Measurements from ENCODE around the gene BCL6.
"Not testable (repeated sequence)": the region's sequence is repeated elsewhere in the genome, so short reads cannot be mapped to it uniquely, and the experiment has no call there.

Gene BCL6

DNA sequence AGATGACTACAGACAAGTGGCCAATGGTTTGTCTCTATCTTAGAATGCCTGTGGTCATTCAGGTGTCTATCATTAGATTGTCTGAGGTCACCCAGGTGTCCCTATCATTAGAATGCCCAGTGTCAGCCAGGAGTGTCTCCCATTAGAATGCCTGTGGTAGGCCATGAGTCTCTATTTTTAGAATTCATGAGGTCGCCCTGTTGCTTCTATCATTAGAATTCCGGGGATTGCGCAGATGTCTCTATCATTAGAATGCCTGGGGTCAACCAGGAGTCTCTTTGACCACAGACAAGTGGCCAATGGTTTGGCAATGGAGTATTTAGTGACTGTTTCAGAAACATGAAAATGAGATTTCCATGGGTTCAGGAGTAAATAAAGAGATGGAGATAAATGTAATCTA is 50.5 kb downstream of the BCL6 start:
- no peak overlapping the region for H3K4me3 ChIP-seq (ENCODE audit: low read depth, low read length)
- DNase-seq (ENCODE audit: low read depth), result no peak
- TF ChIP-seq, protein P1, sequence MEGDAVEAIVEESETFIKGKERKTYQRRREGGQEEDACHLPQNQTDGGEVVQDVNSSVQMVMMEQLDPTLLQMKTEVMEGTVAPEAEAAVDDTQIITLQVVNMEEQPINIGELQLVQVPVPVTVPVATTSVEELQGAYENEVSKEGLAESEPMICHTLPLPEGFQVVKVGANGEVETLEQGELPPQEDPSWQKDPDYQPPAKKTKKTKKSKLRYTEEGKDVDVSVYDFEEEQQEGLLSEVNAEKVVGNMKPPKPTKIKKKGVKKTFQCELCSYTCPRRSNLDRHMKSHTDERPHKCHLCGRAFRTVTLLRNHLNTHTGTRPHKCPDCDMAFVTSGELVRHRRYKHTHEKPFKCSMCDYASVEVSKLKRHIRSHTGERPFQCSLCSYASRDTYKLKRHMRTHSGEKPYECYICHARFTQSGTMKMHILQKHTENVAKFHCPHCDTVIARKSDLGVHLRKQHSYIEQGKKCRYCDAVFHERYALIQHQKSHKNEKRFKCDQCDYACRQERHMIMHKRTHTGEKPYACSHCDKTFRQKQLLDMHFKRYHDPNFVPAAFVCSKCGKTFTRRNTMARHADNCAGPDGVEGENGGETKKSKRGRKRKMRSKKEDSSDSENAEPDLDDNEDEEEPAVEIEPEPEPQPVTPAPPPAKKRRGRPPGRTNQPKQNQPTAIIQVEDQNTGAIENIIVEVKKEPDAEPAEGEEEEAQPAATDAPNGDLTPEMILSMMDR (IDR thresholded peaks at IDR 0.05; ENCODE audit: insufficient read depth, low read depth, low read length, missing control alignments), result no peak

DNA sequence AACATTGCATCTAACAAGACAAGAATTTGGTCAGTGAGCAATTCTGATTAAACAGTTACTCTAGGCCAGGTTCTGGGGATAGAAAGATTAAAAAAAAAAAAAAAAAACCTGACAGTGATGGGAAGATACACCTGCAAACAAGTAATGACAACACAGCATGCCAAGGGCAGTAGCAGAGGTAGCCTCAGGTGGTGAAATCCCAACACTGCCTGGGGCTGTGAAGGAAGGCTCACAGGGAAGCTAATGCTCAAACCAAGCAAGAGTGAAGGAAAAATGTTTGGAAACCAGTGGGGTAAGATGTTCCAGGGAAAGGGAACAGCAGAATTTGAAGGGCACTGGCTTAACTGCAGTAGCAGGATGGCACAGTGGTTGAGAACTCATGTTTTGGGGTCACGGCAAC is 51.8 kb downstream of the BCL6 start:
- TF ChIP-seq, protein P1 (IDR thresholded peaks at IDR 0.05; ENCODE audit: insufficient read depth, low read depth, low read length, missing control alignments), result no peak
- no peak for DNase-seq (ENCODE audit: low read depth)
- H3K4me3 ChIP-seq (ENCODE audit: low read depth, low read length), result no peak overlapping the region

DNA sequence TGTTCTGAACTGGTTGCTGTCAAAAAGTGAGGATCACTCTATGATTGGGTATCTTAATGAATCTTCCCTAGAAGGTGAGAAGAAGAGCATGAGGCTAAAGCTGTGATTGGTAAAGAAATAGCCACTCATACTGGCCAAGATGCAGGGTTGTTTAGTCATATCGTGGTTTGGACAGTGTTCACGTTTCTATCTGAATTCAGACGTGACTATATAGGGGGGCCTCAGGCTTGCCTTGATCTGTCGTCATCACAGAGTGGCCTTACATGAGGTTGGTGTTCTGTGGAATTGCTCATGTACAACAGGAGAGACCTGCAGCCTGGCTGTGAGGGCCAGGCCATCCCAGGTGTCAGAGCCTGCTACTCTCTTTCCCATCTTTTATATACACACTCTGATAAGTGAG is 55.3 kb downstream of the BCL6 start:
- TF ChIP-seq, protein P1 (IDR thresholded peaks at IDR 0.05; ENCODE audit: insufficient read depth, low read depth, low read length, missing control alignments), result no peak
- no peak overlapping the region for H3K4me3 ChIP-seq (ENCODE audit: low read depth, low read length)
- no peak for DNase-seq (ENCODE audit: low read depth)

DNA sequence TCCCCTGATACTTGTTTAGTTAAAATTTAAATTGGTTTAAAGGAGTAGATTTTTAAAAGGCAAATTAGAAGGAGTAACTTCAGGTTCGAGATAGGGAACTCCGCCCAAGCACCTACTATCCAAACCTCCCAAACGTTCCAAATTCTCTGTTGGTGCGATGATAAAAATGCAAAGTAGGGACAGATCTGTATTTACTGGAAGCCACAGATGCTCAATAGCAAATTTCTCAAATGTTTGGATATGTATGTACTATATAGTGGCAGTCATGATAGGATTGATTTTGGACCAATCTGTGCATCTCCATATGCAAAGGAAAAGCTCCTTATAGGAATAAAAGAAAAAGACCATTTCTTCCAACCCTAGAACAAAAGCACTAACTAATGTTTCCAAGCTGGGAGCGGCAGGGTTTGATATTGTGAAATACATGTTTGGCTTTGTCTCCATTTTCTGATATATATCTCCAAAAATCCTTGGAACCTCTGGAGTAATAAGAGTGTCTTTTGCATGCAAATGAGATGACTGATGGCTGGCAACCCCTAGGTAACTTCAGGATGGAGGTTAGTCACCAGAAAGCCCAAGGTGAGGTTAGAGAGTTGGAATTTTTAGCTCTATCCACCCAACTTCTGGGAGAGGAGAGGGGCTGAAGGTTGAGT is 58.5 kb downstream of the BCL6 start:
- DNase-seq (ENCODE audit: low read depth), result no peak
- H3K4me3 ChIP-seq (ENCODE audit: low read depth, low read length), result no peak overlapping the region
- TF ChIP-seq, protein P1 (IDR thresholded peaks at IDR 0.05; ENCODE audit: insufficient read depth, low read depth, low read length, missing control alignments), result no peak

DNA sequence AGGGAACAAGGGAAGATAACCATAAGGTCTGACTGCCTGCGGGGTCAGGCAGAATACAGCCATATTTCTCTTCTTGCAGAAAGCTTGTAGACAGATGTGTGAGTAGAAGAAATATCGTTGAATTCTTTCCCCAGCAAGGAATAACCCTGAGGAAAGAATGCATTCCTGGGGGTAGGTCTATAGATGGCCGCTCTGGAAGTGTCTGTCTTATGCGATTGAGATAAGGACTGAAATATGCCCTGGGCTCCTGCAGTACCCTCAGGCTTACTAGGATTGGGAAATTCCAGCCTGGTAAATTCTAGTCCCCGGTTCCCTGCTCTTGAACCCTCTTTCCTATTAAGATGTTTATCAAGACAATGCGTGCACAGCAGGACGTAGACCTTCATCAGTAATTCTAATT is 59.3 kb downstream of the BCL6 start:
- TF ChIP-seq, protein P1 (IDR thresholded peaks at IDR 0.05; ENCODE audit: insufficient read depth, low read depth, low read length, missing control alignments), result no peak
- no peak for DNase-seq (ENCODE audit: low read depth)
- no peak overlapping the region for H3K4me3 ChIP-seq (ENCODE audit: low read depth, low read length)

DNA sequence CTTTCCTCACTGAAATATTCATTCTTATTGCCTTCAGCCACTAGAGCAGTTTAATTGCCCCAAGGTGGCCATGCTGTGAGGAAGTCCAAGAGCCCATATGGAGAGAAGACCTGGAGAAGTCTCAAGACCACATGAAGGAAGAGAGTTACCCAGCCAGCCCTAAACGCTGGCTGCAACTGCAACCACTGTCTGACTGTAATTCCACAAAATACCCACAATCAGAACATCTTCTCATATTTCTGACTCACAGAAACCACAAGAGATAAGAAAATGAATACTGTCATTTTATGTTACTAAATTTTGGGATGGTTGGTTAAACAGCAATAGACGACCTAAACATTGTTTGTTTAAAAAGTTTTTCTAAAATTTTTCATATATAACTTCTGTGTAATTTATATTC is 60.4 kb downstream of the BCL6 start:
- no peak overlapping the region for H3K4me3 ChIP-seq (ENCODE audit: low read depth, low read length)
- TF ChIP-seq, protein P1 (IDR thresholded peaks at IDR 0.05; ENCODE audit: insufficient read depth, low read depth, low read length, missing control alignments), result no peak
- no peak for DNase-seq (ENCODE audit: low read depth)

DNA sequence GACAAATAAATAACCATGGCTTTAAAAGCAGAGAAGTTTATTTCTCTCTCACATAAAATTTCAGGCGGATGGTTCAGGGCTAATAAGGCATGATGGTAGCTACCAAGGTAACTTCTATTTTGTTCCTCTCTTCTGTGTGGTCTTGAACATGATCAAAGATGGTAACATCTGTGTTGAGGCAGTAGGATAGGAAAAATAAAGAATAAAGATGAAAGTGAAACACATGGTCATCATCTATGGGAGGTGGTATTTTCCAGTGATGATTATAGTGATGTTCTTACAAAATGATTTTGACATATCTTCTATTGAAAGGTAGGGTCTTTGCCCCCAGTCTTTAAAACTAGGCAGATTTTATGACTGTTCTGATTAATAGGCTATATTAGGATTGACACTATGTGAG is 60.8 kb downstream of the BCL6 start:
- no peak overlapping the region for H3K4me3 ChIP-seq (ENCODE audit: low read depth, low read length)
- TF ChIP-seq, protein P1 (IDR thresholded peaks at IDR 0.05; ENCODE audit: insufficient read depth, low read depth, low read length, missing control alignments), result no peak
- no peak for DNase-seq (ENCODE audit: low read depth)

DNA sequence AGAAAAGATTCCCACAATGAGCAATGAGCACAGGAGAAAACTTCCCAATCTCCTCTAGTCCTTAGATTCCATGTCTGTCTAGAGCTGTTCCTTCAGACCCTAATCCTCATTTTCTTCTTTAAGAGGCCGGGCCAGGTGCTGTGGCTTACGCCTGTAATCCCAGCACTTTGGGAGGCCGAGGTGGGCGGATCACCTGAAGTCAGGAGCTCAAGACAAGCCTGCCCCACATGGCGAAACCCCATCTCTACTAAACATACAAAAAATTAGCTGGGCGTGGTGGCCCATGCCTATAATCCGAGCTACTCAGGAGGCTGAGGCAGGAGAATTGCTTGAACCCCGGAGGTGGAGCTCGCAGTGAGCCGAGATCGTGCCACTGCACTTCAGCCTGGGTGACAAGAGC is 63.5 kb downstream of the BCL6 start:
- DNase-seq (ENCODE audit: low read depth); H3K4me3 ChIP-seq (ENCODE audit: low read depth, low read length): not testable (repeated sequence)
